AG10803 (cell line): ENCODE measurements around the gene FAM83E.
A peak's percentile ranks its signal among the peaks of the same experiment; 100 is the strongest.

Experiments used
- DNase-seq: peaks from one replicate; pipeline ENCODE4 v3.0.0; 2010; ENCODE audit warnings: low read depth
- H3K4me3 ChIP-seq: 2 replicates; pipeline ENCODE4 v1.5.1; 2011; ENCODE audit warnings: mild to moderate bottlenecking, low read length, control low read depth
- TF ChIP-seq, protein P1 (sequence below): conservative IDR thresholded peaks from 2 replicates; pipeline ENCODE4 v1.5.1; 2011; ENCODE audit warnings: mild to moderate bottlenecking, low read length, control low read depth, inconsistent platforms

The FAM83E gene

DNA sequence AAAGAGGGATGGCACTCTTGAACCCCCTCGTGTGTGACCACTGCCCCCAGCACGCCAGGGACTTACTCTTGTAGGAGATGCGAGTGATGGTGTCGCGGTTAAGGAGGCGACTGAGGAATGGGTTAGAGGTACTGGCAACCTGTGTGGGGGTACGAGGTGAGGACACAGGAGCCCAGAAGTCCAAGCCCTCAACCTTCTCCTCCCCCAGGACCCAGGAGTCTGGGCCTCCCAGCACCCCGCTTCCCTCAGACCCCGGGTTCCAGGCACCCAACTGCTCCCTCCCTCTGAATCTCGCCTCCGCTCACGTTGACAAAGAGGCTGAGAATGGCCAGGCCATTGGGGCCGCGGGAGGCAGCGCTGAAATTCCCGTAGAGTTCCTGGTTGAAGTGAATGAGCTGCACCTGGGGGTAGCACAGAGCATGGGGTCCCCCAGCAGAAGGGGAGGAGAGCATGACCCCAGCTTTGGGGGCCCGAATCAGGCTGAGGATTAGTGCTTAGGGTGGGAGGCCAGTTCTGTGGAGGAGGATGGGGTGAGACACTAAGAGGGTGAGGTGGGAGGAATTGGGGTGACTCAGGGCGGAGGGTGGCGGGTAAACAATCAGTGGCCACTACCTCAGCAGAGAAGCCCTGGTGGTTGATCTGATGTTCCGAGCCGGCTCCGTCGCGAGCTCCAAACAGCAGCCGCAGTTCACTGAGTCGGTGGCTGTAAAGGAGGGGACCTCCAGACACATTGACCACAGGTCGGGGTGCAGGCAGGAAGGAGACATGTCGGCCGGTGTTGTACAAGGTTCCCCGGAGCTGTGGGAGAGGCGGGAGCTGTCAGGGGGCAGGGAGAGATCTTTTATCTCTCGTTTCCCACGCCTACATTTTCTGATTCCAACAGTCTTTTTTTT lies 24.9 kb upstream of the FAM83E start:
- no peak for DNase-seq
- TF ChIP-seq, protein P1, sequence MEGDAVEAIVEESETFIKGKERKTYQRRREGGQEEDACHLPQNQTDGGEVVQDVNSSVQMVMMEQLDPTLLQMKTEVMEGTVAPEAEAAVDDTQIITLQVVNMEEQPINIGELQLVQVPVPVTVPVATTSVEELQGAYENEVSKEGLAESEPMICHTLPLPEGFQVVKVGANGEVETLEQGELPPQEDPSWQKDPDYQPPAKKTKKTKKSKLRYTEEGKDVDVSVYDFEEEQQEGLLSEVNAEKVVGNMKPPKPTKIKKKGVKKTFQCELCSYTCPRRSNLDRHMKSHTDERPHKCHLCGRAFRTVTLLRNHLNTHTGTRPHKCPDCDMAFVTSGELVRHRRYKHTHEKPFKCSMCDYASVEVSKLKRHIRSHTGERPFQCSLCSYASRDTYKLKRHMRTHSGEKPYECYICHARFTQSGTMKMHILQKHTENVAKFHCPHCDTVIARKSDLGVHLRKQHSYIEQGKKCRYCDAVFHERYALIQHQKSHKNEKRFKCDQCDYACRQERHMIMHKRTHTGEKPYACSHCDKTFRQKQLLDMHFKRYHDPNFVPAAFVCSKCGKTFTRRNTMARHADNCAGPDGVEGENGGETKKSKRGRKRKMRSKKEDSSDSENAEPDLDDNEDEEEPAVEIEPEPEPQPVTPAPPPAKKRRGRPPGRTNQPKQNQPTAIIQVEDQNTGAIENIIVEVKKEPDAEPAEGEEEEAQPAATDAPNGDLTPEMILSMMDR = no peak
- no peak overlapping the region for H3K4me3 ChIP-seq

DNA sequence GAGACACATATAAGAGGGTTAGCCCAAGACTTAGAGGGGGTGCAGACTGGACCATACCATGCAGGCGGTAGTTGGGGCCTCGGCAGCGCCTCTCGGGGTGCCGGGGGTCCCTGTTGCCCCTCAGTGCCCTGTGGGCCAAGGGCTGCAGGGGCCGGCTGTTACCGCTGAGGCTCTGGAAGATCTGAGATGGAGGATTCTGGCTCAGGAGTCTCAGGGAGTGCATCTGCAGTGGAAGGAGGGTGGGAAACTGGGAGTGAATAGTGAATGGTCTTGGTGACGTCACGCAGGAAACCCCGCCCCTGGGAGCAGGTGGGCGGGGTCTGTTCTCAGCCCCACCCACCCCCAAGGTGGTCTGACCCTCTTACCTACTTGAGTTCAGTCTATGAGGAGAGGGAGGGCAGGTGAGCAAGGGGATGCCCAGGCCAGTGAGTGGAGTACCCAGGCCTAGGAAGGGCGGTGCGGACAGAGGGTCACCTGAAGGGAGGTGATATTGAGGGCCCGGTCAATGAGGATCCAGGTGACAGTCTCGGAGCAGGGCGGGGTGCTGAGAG lies 24.0 kb upstream of the FAM83E start:
- DNase-seq = no peak
- TF ChIP-seq, protein P1 = no peak
- H3K4me3 ChIP-seq = no peak overlapping the region

GRCh38 chr19:48637948-48638830 lies 23.3 kb upstream of the FAM83E start:
- peak overlapping the region; percentile 72 for H3K4me3 ChIP-seq
- TF ChIP-seq, protein P1 = peak; percentile 10; the same call in 1 of the 2 replicates
- DNase-seq = peak; percentile 98

GRCh38 chr19:48637449-48637947 lies 22.6 kb upstream of the FAM83E start:
- TF ChIP-seq, protein P1 = no peak
- DNase-seq = peak; percentile 99
- H3K4me3 ChIP-seq = peak overlapping the region; percentile 72

- no peak for DNase-seq
- TF ChIP-seq, protein P1 = peak; percentile 24
- H3K4me3 ChIP-seq = peak within 1 kb of the TSS; percentile 72
Observed at GRCh38 chr19:48636859-48637448, 22.1 kb upstream of the FAM83E start, which contains the start of gene DBP. Gene DBP, minus strand, starts transcription at chr19:48637379. Its CDS starts 385 bp downstream, at chr19:48636994.
